ENCODE measurements around the gene GTPBP8. TPM values are rescaled to one million over a fixed set of nuclear protein-coding genes. Genes with fewer than 3 reads are reported as not detected.

Gene GTPBP8
- total RNA-seq, 2 experiments from 2014 or later, result 24.7 to 28.0 TPM

DNA sequence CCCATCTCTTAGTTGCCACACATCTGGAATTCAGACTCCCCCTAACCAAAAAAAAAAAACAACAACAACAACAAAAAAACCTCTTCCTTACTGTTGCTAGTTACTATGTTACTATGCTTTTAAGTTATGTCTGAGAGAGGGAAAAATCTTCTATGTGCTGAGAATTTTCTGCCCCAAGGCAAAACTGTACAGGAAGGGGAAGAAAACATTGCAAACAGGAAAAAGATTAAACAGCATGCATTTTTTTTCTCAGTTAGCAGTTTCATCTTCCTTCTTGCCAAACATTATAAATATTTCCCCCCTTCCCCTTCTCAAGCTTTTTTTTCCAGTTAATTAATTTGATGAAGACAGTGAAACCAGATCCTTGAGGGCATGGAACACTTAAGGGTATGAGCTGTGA, 14.8 kb upstream of the GTPBP8 start:
- DNase-seq (no peak), ATAC-seq (no peak)
- TF ChIP-seq, protein P1, sequence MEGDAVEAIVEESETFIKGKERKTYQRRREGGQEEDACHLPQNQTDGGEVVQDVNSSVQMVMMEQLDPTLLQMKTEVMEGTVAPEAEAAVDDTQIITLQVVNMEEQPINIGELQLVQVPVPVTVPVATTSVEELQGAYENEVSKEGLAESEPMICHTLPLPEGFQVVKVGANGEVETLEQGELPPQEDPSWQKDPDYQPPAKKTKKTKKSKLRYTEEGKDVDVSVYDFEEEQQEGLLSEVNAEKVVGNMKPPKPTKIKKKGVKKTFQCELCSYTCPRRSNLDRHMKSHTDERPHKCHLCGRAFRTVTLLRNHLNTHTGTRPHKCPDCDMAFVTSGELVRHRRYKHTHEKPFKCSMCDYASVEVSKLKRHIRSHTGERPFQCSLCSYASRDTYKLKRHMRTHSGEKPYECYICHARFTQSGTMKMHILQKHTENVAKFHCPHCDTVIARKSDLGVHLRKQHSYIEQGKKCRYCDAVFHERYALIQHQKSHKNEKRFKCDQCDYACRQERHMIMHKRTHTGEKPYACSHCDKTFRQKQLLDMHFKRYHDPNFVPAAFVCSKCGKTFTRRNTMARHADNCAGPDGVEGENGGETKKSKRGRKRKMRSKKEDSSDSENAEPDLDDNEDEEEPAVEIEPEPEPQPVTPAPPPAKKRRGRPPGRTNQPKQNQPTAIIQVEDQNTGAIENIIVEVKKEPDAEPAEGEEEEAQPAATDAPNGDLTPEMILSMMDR (IDR thresholded peaks at IDR 0.05), result no peak
- no peaks in the 10 kb centered on the region for H3K9me3 Mint-ChIP-seq
- peak overlapping the region; percentile 17 for H3K4me3 Mint-ChIP-seq
- H3K36me3 Mint-ChIP-seq (ENCODE audit: low read depth), result no peaks in the 10 kb centered on the region
- H3K27me3 Mint-ChIP-seq, result no peaks in the 10 kb centered on the region
- ChIA-PET CTCF (interaction anchor here (0.7 to 3.2 kb wide), 6 partner anchors 10 to 334 kb away, joined by 3 to 14 read pairs (median 9); no protein-coding TSS in a partner anchor), POLR2A (interaction anchor here (1.5 to 4.0 kb wide), 2 partner anchors 15 to 235 kb away, joined by 3 to 20 read pairs; partner anchors contain the start of gene GTPBP8)
- intact Hi-C loops (cut with micrococcal nuclease), result loop anchor here (10.0 kb wide), 1 partner anchor 411 kb away; the partner anchor contains the start of genes ATG3 and SLC35A5
- H3K4me1 Mint-ChIP-seq (ENCODE audit: low read depth), result peaks cover 70% of the 10 kb centered on the region
- H3K27ac Mint-ChIP-seq, result peak overlapping the region; percentile 72

DNA sequence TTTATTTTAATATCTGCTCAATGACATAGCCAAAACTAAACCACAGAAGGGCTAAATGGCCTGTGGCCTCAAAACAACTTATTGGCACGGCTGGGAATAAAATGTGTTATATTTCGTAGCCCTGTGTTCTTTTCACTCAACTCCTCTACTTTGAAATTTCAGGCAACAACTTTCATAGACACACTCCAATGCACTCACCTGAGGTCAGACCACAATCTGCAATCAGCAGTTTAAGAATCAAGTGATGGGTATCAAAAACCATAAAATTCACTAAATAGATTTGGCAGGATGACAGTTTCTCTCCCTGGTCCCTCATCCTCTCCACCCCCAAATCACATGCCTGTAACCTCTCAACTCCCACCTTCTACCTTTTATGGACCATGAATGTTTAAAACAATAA, 13.8 kb upstream of the GTPBP8 start:
- no peaks in the 10 kb centered on the region for H3K36me3 Mint-ChIP-seq (ENCODE audit: low read depth)
- H3K27me3 Mint-ChIP-seq, result no peaks in the 10 kb centered on the region
- no peak overlapping the region for H3K4me3 Mint-ChIP-seq
- DNase-seq (no peak), ATAC-seq (no peak)
- no peaks in the 10 kb centered on the region for H3K9me3 Mint-ChIP-seq
- peak overlapping the region; percentile 39 for H3K27ac Mint-ChIP-seq
- CTCF ChIA-PET, result interaction anchor here (0.7 to 3.2 kb wide), 7 partner anchors 8 to 335 kb away, joined by 3 to 14 read pairs (median 8); no protein-coding TSS in a partner anchor
- TF ChIP-seq, protein P1 (IDR thresholded peaks at IDR 0.05), result no peak
- POLR2A ChIA-PET, result interaction anchor here (1.5 kb wide), 1 partner anchor 236 kb away, joined by 3 read pairs; no protein-coding TSS in a partner anchor
- peaks cover 62% of the 10 kb centered on the region for H3K4me1 Mint-ChIP-seq (ENCODE audit: low read depth)
- intact Hi-C loops (cut with micrococcal nuclease), result loop anchor here (10.0 kb wide), 1 partner anchor 412 kb away; the partner anchor contains the start of genes ATG3 and SLC35A5

DNA sequence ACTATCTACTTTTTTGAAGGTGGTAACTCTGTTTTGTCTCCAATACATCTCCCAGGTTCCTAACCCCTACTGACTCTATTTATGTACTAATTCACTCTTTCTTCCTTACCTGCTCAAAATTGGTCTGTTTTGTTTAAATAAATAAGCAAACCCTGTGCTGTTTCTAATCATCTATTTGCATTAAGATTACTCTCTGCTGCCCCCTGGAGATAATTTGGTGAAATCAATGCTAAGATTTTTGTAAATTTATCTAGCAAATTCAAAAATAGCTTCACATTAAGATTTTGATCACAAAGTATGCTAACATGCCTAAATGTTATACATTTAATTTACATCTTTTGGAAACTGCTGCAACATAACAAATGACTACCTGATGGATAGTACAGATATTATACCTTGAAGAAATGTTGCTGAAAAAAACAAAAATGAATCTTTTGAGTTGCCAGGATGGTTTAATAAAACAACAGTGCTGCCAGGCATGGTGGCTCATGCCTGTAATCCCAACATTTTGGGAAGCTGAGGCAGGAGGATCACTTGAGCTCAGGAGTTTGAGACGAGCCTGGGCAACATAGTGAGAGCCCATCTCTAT, 11.4 kb upstream of the GTPBP8 start:
- ChIA-PET POLR2A (interaction anchor here (1.4 kb wide), 1 partner anchor 245 kb away, joined by 5 read pairs; no protein-coding TSS in a partner anchor), CTCF (interaction anchor here (0.6 to 4.0 kb wide), 38 partner anchors 10 to 400 kb away, joined by 3 to 85 read pairs (median 5); partner anchors contain the start of genes CD200R1L and GTPBP8)
- DNase-seq (no peak), ATAC-seq (peak; percentile 38)
- TF ChIP-seq, protein P1 (IDR thresholded peaks at IDR 0.05), result peak; percentile 88
- H3K36me3 Mint-ChIP-seq (ENCODE audit: low read depth), result no peaks in the 10 kb centered on the region
- H3K27ac Mint-ChIP-seq, result no peak overlapping the region
- H3K4me3 Mint-ChIP-seq, result no peak overlapping the region
- no peaks in the 10 kb centered on the region for H3K9me3 Mint-ChIP-seq
- H3K27me3 Mint-ChIP-seq, result no peaks in the 10 kb centered on the region
- intact Hi-C loops (cut with micrococcal nuclease), result loop anchor here (1.0 to 10.0 kb wide), 2 partner anchors 336 to 415 kb away; partner anchors contain the start of genes ATG3 and SLC35A5
- H3K4me1 Mint-ChIP-seq (ENCODE audit: low read depth), result peaks cover 60% of the 10 kb centered on the region

DNA sequence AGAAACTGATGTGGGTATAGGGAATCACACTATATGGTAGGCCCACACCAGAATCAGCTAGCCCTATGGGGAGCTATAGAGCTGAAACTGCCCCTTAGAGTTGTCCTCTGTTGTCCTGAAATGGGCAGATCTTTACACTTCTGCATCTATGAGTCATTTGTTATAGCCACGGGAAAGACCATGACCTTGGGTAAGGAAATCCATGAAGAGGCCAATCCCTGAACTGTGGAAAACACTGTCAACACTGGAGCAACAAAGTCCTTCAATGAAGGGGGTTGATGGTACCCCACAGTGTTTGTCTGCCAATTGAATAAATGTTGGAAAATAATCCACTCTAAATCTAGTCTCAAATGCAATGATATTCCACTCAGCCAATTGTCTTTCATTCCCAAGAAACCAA, 10.7 kb upstream of the GTPBP8 start:
- intact Hi-C loops (cut with micrococcal nuclease), result no loop called here
- Mint-ChIP-seq H3K9me3 (no peaks in the 10 kb centered on the region), H3K27ac (no peak overlapping the region), H3K4me3 (no peak overlapping the region), H3K4me1 (ENCODE audit: low read depth) (peaks cover 60% of the 10 kb centered on the region), H3K27me3 (no peaks in the 10 kb centered on the region), H3K36me3 (ENCODE audit: low read depth) (no peaks in the 10 kb centered on the region)
- ChIA-PET CTCF (interaction anchor here (0.8 to 4.0 kb wide), 19 partner anchors 10 to 398 kb away, joined by 3 to 85 read pairs (median 5); partner anchors contain the start of genes CD200R1L and GTPBP8), POLR2A (interaction anchor here (1.3 kb wide), 1 partner anchor 11 kb away, joined by 7 read pairs; the partner anchor contains the start of gene GTPBP8)
- ATAC-seq (no peak), DNase-seq (no peak)
- TF ChIP-seq, protein P1 (IDR thresholded peaks at IDR 0.05), result no peak

DNA sequence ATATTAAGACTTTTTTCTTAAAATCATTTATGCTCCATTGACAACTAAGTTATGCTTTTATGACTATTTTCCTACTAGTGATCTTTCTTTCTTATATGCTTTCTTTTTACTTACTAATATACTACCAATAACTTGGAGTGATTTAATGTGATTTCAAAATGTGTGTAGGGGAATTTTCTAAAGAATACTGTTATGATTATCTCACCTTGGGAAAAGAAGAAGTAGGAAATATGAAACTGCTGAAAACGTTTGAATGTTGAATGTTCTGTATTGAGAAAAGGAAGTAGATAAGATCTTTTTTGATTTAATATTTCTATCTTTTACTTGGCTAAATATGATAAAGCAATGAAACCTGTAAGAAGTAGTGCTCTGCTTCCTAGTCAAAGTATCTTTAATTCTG, 8.1 kb upstream of the GTPBP8 start:
- H3K36me3 Mint-ChIP-seq (ENCODE audit: low read depth), result no peaks in the 10 kb centered on the region
- no peaks in the 10 kb centered on the region for H3K27me3 Mint-ChIP-seq
- DNase-seq (no peak), ATAC-seq (no peak)
- intact Hi-C loops (cut with micrococcal nuclease), result no loop called here
- ChIA-PET CTCF (interaction anchor here (1.4 to 4.7 kb wide), 2 partner anchors 12 to 248 kb away, joined by 3 to 27 read pairs; no protein-coding TSS in a partner anchor), POLR2A (no interaction called here)
- H3K9me3 Mint-ChIP-seq, result no peaks in the 10 kb centered on the region
- peaks cover 46% of the 10 kb centered on the region for H3K4me1 Mint-ChIP-seq (ENCODE audit: low read depth)
- TF ChIP-seq, protein P1 (IDR thresholded peaks at IDR 0.05), result no peak
- no peak overlapping the region for H3K27ac Mint-ChIP-seq
- no peak overlapping the region for H3K4me3 Mint-ChIP-seq
